Stimulated activated CD4-positive, alpha-beta T cell treated with anti-CD3 and anti-CD28 coated beads, TNF-alpha, amount 100 ng/mL, for 24 hours (primary cell): ENCODE measurements around the gene LRRC75A.
"Not testable (repeated sequence)": the region's sequence is repeated elsewhere in the genome, so short reads cannot be mapped to it uniquely, and the experiment has no call there.

Experiments used
- DNase-seq, 3 experiments: peaks; one replicate each; pipeline ENCODE4 v3.0.0-alpha.2; 2020; ENCODE audit warnings: low read depth in 3 of 3

LRRC75A gene

GRCh38 chr17:16472539-16472938 lies 19.5 kb downstream of the LRRC75A start:
- DNase-seq = no peak

- no peak for DNase-seq
Measured at GRCh38 chr17:16471295-16471694, 20.7 kb downstream of the LRRC75A start.

- no peak for DNase-seq
Measured at GRCh38 chr17:16470265-16470664, 21.7 kb downstream of the LRRC75A start.

DNA sequence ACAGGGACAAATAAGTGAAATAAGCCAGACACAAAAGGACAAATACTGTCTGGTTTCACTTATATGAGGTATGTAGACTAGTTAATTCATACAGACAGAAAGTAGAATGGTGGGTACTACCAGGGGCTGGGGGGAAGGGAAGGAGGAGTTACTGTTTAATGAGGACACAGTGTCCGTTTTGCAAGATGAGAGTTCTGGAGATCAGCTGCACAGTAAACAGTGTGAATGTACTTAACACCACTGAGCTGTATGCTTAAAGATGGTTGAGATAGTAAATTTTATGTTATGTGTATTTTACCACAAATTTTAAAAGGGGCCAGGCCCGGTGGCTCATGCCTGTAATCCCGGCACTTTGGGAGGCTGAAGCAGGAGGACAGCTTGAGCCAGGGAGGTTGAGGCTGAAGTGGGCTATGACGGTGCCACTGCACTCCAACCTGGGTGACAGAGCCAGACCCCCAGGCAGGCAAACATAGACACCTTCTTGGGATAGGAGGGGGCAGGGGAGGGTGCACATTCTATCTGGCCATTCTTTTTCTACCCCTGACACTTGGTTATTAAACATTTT lies 23.5 kb downstream of the LRRC75A start:
- DNase-seq = no peak

DNA sequence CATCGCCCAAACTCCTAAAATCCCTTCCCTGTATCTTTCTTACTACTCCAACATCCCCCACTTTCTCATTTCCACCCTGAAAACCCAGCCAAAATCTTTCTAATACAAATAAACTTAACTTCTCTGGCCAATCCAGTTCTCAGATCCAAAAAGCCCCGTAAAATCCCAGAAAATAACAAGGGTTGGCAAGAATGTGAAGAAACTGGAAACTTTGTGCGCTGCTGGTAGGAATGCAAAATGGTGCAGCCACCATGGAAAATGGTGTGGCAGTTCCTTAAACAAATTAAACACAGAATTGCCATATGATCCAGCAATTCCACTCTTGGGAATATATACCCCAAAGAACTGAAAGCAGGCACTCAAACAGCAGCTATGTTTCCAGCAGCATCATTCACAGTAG lies 24.1 kb downstream of the LRRC75A start:
- no peak for DNase-seq

GRCh38 chr17:16467044-16467443 lies 24.9 kb downstream of the LRRC75A start:
- DNase-seq = no peak

- no peak for DNase-seq
Measured at GRCh38 chr17:16466407-16466806, 25.6 kb downstream of the LRRC75A start.

- no peak for DNase-seq
Measured at GRCh38 chr17:16465861-16466338, 26.1 kb downstream of the LRRC75A start.

- DNase-seq = no peak
Measured at GRCh38 chr17:16465052-16465312, 27.0 kb downstream of the LRRC75A start.

DNA sequence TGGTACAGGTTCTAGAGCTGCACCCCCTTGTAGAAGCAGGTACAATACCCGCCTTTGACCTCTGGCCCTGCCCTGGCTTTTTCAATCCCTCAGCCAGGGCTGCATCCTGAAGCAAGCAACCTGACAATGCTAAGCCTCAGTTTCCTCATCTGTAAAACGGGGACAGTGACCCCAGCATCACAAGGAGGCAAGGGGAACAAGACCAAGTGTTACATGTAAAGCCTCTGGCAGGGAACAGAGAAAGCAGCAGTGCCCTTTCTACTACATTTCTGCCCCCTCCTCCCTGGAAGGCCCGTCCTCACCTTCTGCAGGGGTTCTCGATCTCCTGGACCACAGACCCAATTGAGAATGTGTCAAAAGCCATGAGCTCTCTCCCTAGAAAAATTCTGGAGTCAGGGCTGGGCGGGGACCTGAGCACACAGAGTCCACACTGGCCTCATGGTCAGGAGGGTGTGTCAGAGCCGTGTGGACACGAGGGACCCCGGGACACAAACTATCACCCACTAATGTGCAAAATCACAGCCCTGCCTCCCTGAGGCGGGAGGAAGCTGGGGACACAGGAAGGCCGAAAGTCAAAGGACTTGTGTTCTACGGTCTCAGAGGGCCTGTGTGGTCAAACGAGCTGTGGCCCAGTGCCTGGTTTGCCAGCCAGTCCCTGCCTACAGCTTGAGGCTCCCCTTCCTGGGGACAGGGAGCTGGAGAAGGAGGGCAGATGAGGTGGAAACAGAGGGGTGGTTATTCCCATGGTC lies 27.5 kb downstream of the LRRC75A start:
- DNase-seq = no peak

GRCh38 chr17:16463358-16464302 lies 28.4 kb downstream of the LRRC75A start:
- DNase-seq = no peak

- no peak for DNase-seq
Measured at GRCh38 chr17:16462070-16462864, 29.7 kb downstream of the LRRC75A start.

DNA sequence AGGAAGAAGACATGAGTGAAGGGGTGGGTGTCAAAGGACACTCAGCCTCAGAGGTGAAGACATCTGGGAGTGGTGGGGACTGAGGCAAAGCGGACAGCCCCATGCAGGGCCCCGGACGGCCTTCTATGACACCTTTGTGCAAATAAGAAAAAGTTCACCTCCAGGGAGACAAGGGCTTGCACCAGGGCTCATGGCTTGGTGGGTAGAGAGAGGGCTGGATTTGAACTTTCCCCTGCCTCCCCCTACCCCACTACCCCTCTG lies 30.5 kb downstream of the LRRC75A start:
- DNase-seq = no peak

- no peak for DNase-seq
Measured at GRCh38 chr17:16460796-16461605, 31.0 kb downstream of the LRRC75A start.

DNA sequence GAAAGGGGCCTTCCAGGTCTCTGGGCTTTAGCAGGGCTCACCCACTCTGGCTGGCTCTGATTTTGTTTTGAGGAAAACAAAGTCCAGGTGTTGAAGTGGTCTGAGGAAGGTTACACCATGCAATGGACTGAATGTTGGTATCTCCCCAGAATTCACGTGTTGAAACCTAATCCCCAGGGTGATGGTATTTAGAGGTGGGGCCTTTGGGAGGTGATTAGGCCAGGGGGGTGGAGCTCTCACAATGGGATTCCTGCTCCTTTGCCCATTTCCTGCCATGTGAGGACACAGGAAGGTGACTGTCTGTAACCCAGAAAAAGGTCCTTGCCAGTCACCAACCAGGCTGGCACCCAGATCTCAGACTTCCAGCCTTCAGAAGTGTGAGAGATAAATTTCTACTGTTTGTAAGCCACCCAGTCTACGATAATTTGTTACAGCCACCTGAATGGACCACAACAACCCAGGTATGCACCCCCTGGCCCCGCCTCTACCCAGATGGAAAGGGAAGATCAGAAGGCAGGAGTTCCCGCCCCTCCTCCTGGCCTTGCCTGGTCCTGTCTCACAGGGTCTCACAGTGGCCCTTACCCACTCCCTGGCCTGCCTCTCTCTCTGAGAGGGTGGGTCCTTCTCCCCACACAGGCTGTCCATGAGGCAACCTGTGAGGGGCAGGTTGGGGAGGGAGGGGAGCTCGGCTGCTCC lies 32.0 kb downstream of the LRRC75A start:
- DNase-seq = no peak

DNA sequence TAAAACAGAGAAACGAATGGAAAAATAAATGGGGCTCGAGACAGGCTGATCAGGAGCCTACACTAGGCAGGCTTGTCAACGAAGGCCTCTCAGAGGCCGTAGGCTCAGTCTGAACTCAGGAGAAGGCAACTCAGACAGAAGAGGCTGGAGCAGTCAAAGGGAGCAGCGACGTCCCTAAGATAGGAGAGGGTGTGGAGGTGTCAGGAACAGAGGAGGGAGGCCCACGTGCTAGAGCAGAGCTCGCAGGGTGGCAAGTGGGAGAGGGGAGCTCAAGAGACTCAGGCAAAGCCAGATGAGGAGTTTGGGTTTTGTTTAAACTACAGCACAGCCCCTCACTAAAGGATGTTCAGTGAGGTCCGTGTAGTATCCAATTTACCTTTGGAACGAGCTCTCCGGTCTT lies 32.7 kb downstream of the LRRC75A start:
- no peak for DNase-seq

DNA sequence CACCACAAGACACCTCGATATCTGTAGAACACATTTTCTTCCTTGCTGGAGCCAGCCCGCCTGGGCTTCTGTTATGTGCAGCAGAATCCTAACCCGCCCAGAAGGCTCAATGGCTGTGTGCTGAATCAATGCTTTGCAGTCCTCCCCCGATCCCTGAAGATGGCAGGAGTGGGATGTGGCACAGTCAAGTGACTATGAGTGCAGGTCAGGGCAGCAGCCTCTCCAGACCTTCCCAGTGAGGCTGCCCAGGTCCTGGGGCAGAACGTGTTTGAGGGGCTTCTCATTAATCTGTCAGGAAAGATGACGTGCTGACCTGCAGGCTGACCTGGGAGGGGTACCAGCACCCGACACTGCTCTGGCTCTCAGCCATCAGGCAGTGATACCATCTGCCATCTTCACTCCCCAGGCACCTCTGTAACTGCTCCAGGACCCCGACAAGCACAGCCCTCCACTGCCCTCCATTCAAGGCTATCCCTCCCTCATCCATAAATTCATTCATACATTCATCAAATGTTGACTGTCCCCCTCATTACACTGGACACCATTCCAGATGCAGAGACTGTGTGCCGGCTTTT lies 35.2 kb downstream of the LRRC75A start:
- DNase-seq = no peak

DNA sequence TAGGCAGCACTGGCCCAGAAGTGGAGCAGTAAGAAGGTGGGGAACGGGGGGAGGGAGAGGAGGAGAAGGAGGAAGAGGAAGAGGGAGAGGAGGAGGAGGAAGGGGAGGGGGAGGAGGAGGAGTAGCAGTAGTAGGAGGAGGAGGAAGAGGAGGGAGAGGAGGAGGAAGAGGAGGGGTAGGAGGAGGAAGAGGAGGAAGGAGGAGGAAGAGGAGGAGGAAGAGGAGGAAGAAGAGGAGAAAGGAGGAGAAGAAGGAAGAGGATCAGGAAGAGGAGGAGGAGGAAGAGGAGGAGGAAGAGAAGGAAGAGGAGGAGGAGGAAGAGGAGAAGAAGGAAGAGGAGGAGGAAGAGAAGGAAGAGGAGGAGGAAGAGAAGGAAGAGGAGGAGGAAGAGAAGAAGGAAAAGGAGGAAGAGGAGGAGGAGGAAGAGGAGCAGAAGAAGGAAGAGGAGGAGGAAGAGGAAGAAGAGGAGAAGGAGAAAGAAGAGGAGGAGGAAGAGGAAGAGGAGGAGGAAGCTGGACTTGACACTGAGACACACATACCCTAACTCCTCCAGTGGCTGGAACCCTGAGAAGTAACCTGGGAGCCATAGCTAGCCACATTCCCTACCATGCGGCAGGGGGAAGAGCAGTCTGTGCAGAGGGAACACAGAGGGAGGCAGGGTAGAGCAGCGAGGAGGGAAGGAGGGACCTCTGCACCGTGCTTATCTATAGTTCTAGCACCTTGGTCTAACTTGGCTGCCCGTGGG lies 35.8 kb downstream of the LRRC75A start:
- no peak for DNase-seq

- no peak for DNase-seq
Measured at GRCh38 chr17:16453493-16453851, 38.5 kb downstream of the LRRC75A start.

DNA sequence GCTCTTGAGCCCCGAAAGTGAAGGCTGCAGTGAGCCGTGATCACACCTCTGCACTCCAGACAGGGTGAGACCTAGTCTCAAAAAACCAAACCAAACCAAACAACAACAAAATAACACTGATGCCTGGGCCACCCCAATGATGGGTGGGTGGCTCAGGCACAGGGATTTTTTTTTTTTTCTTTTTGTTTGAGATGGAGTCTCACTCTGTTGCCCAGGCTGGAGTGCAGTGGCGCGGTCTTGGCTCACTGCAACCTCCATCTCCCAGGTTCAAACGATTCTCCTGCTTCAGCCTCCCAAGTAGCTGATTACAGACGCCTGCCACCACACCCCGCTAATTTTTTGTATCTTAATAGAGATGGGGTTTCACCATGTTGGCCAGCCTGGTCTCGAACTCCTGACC lies 39.7 kb downstream of the LRRC75A start:
- not testable (repeated sequence) for DNase-seq
